Measurements from ENCODE around the gene COL27A1. TPM values are rescaled to one million over a fixed set of nuclear protein-coding genes. Genes with fewer than 3 reads are reported as not detected.
A peak's percentile ranks its signal among the peaks of the same experiment; 100 is the strongest.
"Not testable (repeated sequence)": the region's sequence is repeated elsewhere in the genome, so short reads cannot be mapped to it uniquely, and the experiment has no call there.

The COL27A1 gene
- total and polyA plus RNA-seq, 3 donors from 2014 or later = 9.3 to 68.8 (median 25.7) TPM

GRCh38 chr9:114319147-114319546 is 163.8 kb downstream of the COL27A1 start:
- peak; percentile 11 for DNase-seq
- no peaks in the 10 kb centered on the region for H3K4me1 ChIP-seq
- no peaks in the 10 kb centered on the region for H3K9me3 ChIP-seq
- H3K27ac ChIP-seq = no peak overlapping the region
- no peaks in the 10 kb centered on the region for H3K36me3 ChIP-seq (ENCODE audit: low read depth, missing control alignments)
- no peak overlapping the region for H3K4me3 ChIP-seq
- intact Hi-C loops (cut with DNase I; ENCODE audit: low total_unique reads) = no loop called here
- TF ChIP-seq CTCF (IDR thresholded peaks at IDR 0.05) = no peak
- no peak for TF ChIP-seq POLR2A (IDR thresholded peaks at IDR 0.05)
- 83 to 85% methylated on average over 3 of the region's 3 CpGs for WGBS, 2 donors
- H3K27me3 ChIP-seq = no peaks in the 10 kb centered on the region

GRCh38 chr9:114320710-114321109 is 165.4 kb downstream of the COL27A1 start:
- WGBS, 2 donors = 93 to 95% methylated on average over 7 of the region's 7 CpGs
- H3K9me3 ChIP-seq; intact Hi-C loops (cut with DNase I; ENCODE audit: low total_unique reads); H3K4me1 ChIP-seq; H3K36me3 ChIP-seq (ENCODE audit: low read depth, missing control alignments); H3K27ac ChIP-seq; DNase-seq; H3K4me3 ChIP-seq; H3K27me3 ChIP-seq: not testable (repeated sequence)

GRCh38 chr9:114321759-114322158 is 166.4 kb downstream of the COL27A1 start:
- Histone ChIP-seq H3K4me3 (no peak overlapping the region), H3K36me3 (ENCODE audit: low read depth, missing control alignments) (no peaks in the 10 kb centered on the region), H3K4me1 (no peaks in the 10 kb centered on the region), H3K27ac (no peak overlapping the region), H3K9me3 (no peaks in the 10 kb centered on the region), H3K27me3 (no peaks in the 10 kb centered on the region)
- TF ChIP-seq POLR2A (IDR thresholded peaks at IDR 0.05) = no peak
- no peak for TF ChIP-seq CTCF (IDR thresholded peaks at IDR 0.05)
- DNase-seq = no peak
- intact Hi-C loops (cut with DNase I; ENCODE audit: low total_unique reads) = no loop called here
- WGBS, 2 donors = 83 to 92% methylated on average over 8 of the region's 8 CpGs

DNA sequence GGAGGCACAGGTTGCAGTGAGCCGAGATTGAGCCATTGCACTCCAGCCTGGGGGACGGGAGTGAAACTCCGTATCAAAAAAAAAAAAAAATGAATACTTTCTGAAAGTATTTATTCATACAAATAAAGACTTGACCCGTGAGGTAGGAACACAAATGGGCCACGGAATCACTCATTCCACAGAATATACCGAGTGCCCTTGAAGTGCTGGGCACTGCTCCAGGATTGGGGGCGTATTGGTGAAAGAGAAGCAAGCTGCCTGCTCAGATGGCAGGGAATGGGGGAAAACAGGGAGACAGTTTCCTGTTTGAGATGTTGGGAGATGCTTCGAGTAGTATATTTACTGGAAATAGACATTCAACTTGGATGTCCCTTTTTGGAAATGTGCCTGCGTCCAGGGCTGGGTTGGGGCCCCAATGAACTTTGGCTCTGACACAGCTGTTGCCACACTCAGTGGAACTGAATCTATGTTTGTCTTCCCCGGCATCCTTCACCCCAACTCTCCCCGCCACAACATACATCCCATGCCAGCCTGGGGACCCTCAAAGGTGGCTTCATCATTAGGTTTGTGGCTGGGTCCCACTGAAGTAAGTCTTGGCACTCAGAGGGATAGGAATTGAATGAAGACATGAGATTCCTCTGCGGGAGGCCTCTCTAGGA is 167.0 kb downstream of the COL27A1 start:
- DNase-seq = peak; percentile 29
- H3K4me3 ChIP-seq; H3K4me1 ChIP-seq; H3K9me3 ChIP-seq; intact Hi-C loops (cut with DNase I; ENCODE audit: low total_unique reads); H3K27me3 ChIP-seq; H3K27ac ChIP-seq; H3K36me3 ChIP-seq (ENCODE audit: low read depth, missing control alignments): not testable (repeated sequence)
- WGBS, 2 donors = 52 to 56% methylated on average over 10 to 12 of the region's 12 CpGs

GRCh38 chr9:114322831-114323531 is 167.6 kb downstream of the COL27A1 start, which contains the start of gene ORM1:
TSS of gene ORM1 (plus strand) at chr9:114323098. CDS start at chr9:114323134, 36 bp downstream.
- H3K36me3 ChIP-seq (ENCODE audit: low read depth, missing control alignments); H3K27me3 ChIP-seq; DNase-seq; H3K4me1 ChIP-seq; H3K27ac ChIP-seq; H3K9me3 ChIP-seq; H3K4me3 ChIP-seq; intact Hi-C loops (cut with DNase I; ENCODE audit: low total_unique reads): not testable (repeated sequence)
- WGBS, 2 donors = 90% methylated on average over 2 of the region's 15 CpGs; no CpG with 5 or more reads in 1 of the 2 donors

- not testable (repeated sequence) for DNase-seq
- WGBS, 2 donors = 76 to 78% methylated on average over 6 of the region's 6 CpGs
These were observed 168.5 kb downstream of the COL27A1 start for GRCh38 chr9:114323849-114324248.

More at GRCh38 chr9:114323849-114324248, 168.5 kb downstream of the COL27A1 start:
- H3K27ac ChIP-seq; H3K4me3 ChIP-seq; H3K9me3 ChIP-seq; H3K4me1 ChIP-seq; H3K36me3 ChIP-seq (ENCODE audit: low read depth, missing control alignments); H3K27me3 ChIP-seq; intact Hi-C loops (cut with DNase I; ENCODE audit: low total_unique reads): not testable (repeated sequence)

Data from testis (tissue), 3 donors.